HL-60/S4 treated with phorbol 12-myristate 13-acetate at 8.2 ng/mL for 4 days and 3 days (cell line): ENCODE data around the gene KIAA0319L.
"Not testable (repeated sequence)": the region's sequence is repeated elsewhere in the genome, so short reads cannot be mapped to it uniquely, and the experiment has no call there.

Experiments
- in situ Hi-C: fragments of 300-500 bp; cut with MboI; formaldehyde crosslinking; loops from 2 replicates; pipeline ENCODE4 v1.15.0; 2022; ENCODE audit warnings: low sequenced_read_pairs

Gene KIAA0319L

GRCh38 chr1:35557118-35557610 is at the start of gene KIAA0319L:
Gene KIAA0319L, minus strand, starts transcription at chr1:35557403. Its CDS starts 2,912 bp downstream, at chr1:35554491.
- in situ Hi-C loops: no loop called here

GRCh38 chr1:35605867-35606182 is 48.6 kb upstream of the KIAA0319L start:
- in situ Hi-C loops: no loop called here

GRCh38 chr1:35605071-35605866 is 48.1 kb upstream of the KIAA0319L start:
- in situ Hi-C loops: no loop called here

- in situ Hi-C loops: no loop called here
Observed at GRCh38 chr1:35603941-35604340, 46.7 kb upstream of the KIAA0319L start.

GRCh38 chr1:35603468-35603867 is 46.3 kb upstream of the KIAA0319L start:
- in situ Hi-C loops: no loop called here

GRCh38 chr1:35600593-35600992 is 43.4 kb upstream of the KIAA0319L start:
- in situ Hi-C loops: no loop called here

GRCh38 chr1:35599411-35599810 is 42.2 kb upstream of the KIAA0319L start:
- in situ Hi-C loops: no loop called here

GRCh38 chr1:35598895-35599294 is 41.7 kb upstream of the KIAA0319L start:
- in situ Hi-C loops: no loop called here

GRCh38 chr1:35597870-35598269 is 40.7 kb upstream of the KIAA0319L start:
- in situ Hi-C loops: no loop called here

- in situ Hi-C loops: no loop called here
Observed at GRCh38 chr1:35595684-35596083, 38.5 kb upstream of the KIAA0319L start.

- in situ Hi-C loops: no loop called here
Observed at GRCh38 chr1:35594005-35594760, 37.0 kb upstream of the KIAA0319L start.

- in situ Hi-C loops: no loop called here
Observed at GRCh38 chr1:35592991-35593769, 36.0 kb upstream of the KIAA0319L start.

- in situ Hi-C loops: no loop called here
Observed at GRCh38 chr1:35591211-35591610, 34.0 kb upstream of the KIAA0319L start.

- in situ Hi-C loops: no loop called here
Observed at GRCh38 chr1:35590476-35591040, 33.4 kb upstream of the KIAA0319L start.

- in situ Hi-C loops: no loop called here
Observed at GRCh38 chr1:35589516-35590427, 32.6 kb upstream of the KIAA0319L start.

GRCh38 chr1:35588197-35588910 is 31.2 kb upstream of the KIAA0319L start:
- in situ Hi-C loops: no loop called here

GRCh38 chr1:35587736-35588135 is 30.5 kb upstream of the KIAA0319L start:
- in situ Hi-C loops: no loop called here

- in situ Hi-C loops: no loop called here
Observed at GRCh38 chr1:35586808-35587207, 29.6 kb upstream of the KIAA0319L start.

- in situ Hi-C loops: not testable (repeated sequence)
Observed at GRCh38 chr1:35585805-35586204, 28.6 kb upstream of the KIAA0319L start.
